HT-29 (cell line): ENCODE data around the gene LIPG. TPM values are rescaled to one million over a fixed set of nuclear protein-coding genes. Genes with fewer than 3 reads are reported as not detected.

Source experiments
- DNase-seq: peaks from one replicate; pipeline ENCODE4 v3.0.0-alpha.2; 2015; ENCODE audit warnings: low spot score
- total RNA-seq: library from RNA; depleted of rRNA; stranded (reverse); fragments of >200 nt; shearing (Covaris generic); gene quantifications from 2 replicates; pipeline ENCODE4 v1.2.3, GENCODE V29; 2014

Gene LIPG
- total RNA-seq, 1 experiment from 2014 or later, result 112 TPM

GRCh38 chr18:49546278-49546677 lies 15.6 kb upstream of the LIPG start:
- no peak for DNase-seq

GRCh38 chr18:49546719-49547273 lies 15.1 kb upstream of the LIPG start:
- no peak for DNase-seq

- peak; percentile 7 for DNase-seq
Measured at GRCh38 chr18:49547701-49548100, 14.2 kb upstream of the LIPG start.

GRCh38 chr18:49548229-49548636 lies 13.6 kb upstream of the LIPG start:
- DNase-seq, result peak; percentile 7

- DNase-seq, result no peak
Measured at GRCh38 chr18:49550621-49551339, 11.1 kb upstream of the LIPG start.

GRCh38 chr18:49553003-49553402 lies 8.9 kb upstream of the LIPG start:
- DNase-seq, result no peak

- DNase-seq, result no peak
Measured at GRCh38 chr18:49555641-49556040, 6.2 kb upstream of the LIPG start.

- no peak for DNase-seq
Measured at GRCh38 chr18:49558356-49558755, 3.5 kb upstream of the LIPG start.

- peak; percentile 44 for DNase-seq
Measured at GRCh38 chr18:49559326-49559931, 2.4 kb upstream of the LIPG start.

- DNase-seq, result peak; percentile 65
Measured at GRCh38 chr18:49560277-49560623, 1.6 kb upstream of the LIPG start.

GRCh38 chr18:49560624-49561288 lies 1.1 kb upstream of the LIPG start:
- DNase-seq, result no peak

GRCh38 chr18:49562481-49563129 lies 748 bp downstream of the LIPG start:
- DNase-seq, result no peak

- peak; percentile 36 for DNase-seq
Measured at GRCh38 chr18:49563130-49563540, 1.3 kb downstream of the LIPG start.

- no peak for DNase-seq
Measured at GRCh38 chr18:49563701-49564517, 2.1 kb downstream of the LIPG start.

- no peak for DNase-seq
Measured at GRCh38 chr18:49564518-49564834, 2.6 kb downstream of the LIPG start.

- DNase-seq, result no peak
Measured at GRCh38 chr18:49565101-49565500, 3.2 kb downstream of the LIPG start.

GRCh38 chr18:49565612-49566011 lies 3.8 kb downstream of the LIPG start:
- no peak for DNase-seq

- DNase-seq, result no peak
Measured at GRCh38 chr18:49566217-49566770, 4.4 kb downstream of the LIPG start.

GRCh38 chr18:49566985-49567384 lies 5.1 kb downstream of the LIPG start:
- no peak for DNase-seq

GRCh38 chr18:49569724-49570123 lies 7.9 kb downstream of the LIPG start:
- no peak for DNase-seq

GRCh38 chr18:49570836-49571235 lies 9.0 kb downstream of the LIPG start:
- no peak for DNase-seq
